Left cardiac atrium (tissue), 4 donors: ENCODE results near the gene AK4. TPM values are rescaled to one million over a fixed set of nuclear protein-coding genes. Genes with fewer than 3 reads are reported as not detected.

Experiments
- ATAC-seq, 2 donors: fragments of 200-7000 bp; cut with Tn5 transposase; one replicate each; pipeline ENCODE4 v1.9.1; 2020; ENCODE audit warnings: mild to moderate bottlenecking in 2 of 2, moderate library complexity in 2 of 2
- DNase-seq: peaks from one replicate; pipeline ENCODE4 v3.0.0-alpha.2; 2020
- intact Hi-C, 2 donors: fragments of 100-400 bp; cut with DNase I; formaldehyde crosslinking; loops; one replicate each; pipeline versions ENCODE4 v1.14.1 to v1.15.1; 2022 to 2023
- total RNA-seq, 2 donors: library from RNA; stranded (reverse); fragmentation: NEBNext Ultra II Directional; extraction: Animal tissue kit (Norgen Biotek cat#: 25700); gene quantifications; one replicate each; pipeline ENCODE4 v1.2.1, GENCODE V29; 2021
- donor health status: DM: no; HTN: yes; CAD: no.
- donor health status: DM: no; HTN: yes; CAD: no; lungs with severe emphysema.
- donor health status: DM: yes; HTN: yes; CAD: no.
- donor health status: Dilated cardiomyopathy.

The AK4 gene
- total RNA-seq, 2 donors from 2014 or later, result 79.7 to 81.3 TPM

- ATAC-seq, result peak in 1 of 2 donors; percentile 53
- no peak for DNase-seq
Measured at GRCh38 chr1:65198096-65198495, 50.1 kb downstream of the AK4 start.

DNA sequence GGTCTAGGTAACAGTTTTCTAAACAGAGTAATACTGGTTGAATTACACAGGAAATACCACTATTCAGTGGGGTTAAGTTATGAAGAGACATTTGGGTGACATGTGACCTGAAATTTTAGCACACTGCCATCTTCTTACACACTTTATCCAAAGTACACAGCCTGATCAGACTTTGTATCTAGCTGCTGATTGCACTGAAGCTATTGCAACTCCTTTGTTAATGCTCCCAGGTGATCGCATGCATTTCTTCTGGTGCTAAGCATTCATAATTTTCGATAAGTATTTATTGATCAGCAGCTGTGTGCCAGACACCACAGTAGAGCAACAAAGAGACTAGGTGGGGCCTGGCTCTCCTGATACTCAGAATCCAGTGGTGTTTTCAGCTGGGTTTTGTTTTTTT lies 52.4 kb downstream of the AK4 start:
- intact Hi-C loops, result loop anchor here (10.0 kb wide), 2 partner anchors 46 to 126 kb away; no protein-coding TSS in a partner anchor
- ATAC-seq (no peak), DNase-seq (no peak)

More at GRCh38 chr1:65198096-65198495, 50.1 kb downstream of the AK4 start:
- intact Hi-C loops, result no loop called here

GRCh38 chr1:65206836-65207235 lies 58.8 kb downstream of the AK4 start:
- ATAC-seq (no peak), DNase-seq (no peak)
- intact Hi-C loops, result loop anchor here (10.0 kb wide), 2 partner anchors 52 to 132 kb away; no protein-coding TSS in a partner anchor

- ATAC-seq (no peak), DNase-seq (no peak)
- intact Hi-C loops, result loop anchor here (10.0 kb wide), 2 partner anchors 53 to 133 kb away; no protein-coding TSS in a partner anchor
Measured at GRCh38 chr1:65207317-65207716, 59.3 kb downstream of the AK4 start.

DNA sequence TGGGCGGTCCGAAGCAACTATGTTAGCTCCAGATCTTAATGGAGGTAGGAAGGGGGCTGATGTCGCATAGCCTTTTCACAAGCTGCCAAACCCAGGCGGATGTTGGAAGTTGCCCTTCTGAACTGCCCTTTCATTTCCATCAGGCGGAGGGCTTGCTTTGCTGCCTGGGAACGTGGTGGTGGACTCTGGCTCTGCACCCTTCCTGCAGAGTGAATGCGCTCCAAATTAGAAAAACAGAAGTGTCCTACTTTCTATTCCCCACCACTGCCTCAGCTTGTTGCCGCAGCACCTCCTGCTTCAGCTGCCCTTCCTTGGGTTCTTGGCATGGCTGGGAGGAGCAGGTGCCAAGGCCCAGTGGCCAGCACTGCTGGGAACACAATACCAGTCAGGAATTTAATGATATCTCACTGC lies 60.6 kb downstream of the AK4 start:
- intact Hi-C loops, result loop anchor here (2.0 to 10.0 kb wide), 3 partner anchors 54 to 148 kb away; no protein-coding TSS in a partner anchor
- ATAC-seq, result peak in 1 of 2 donors; percentile 14
- no peak for DNase-seq

DNA sequence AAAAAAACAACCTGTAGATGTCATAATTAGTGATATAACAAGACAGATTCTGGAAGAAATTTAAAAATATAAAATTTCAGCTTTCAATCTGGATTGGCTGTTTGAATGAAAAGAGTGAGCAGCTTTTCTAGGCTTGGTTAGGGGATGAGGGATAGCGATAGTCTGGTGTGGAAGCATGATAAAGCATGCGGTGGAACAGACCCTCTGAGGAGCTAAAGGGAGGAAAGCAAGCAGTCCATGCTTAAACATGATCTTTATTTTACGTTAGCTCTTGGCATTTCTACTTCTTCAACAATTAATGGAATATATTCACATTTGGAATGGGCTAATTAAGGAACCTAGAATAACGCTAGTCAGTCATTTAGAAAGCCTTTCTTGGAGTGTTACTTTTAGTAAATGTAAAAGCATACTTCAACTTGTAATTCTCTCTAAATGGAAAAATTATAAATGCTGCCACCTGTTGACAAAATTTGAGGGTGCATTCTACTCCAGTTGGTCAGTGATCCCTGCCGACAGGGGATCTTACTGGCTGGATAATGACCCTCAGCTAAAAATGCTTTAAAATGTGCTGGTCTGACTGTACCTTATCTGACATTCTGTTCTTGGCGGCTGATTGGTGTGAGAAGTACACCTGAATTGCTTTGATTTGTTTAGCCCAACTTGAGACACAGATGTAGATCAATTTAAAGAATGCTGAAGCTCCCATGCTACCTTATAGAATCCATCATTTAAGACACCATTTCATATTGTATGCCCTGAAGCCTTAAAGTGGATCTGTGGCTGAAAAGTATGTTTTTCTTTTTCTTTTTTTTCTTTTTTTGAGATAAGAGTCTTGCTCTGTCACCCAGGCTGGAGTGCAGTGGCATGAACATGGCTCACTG lies 61.2 kb downstream of the AK4 start:
- DNase-seq (no peak), ATAC-seq (peak; percentile 68 to 71)

GRCh38 chr1:65210325-65210724 lies 62.3 kb downstream of the AK4 start:
- intact Hi-C loops, result no loop called here
- no peak for ATAC-seq
- DNase-seq, result no peak

More for the DNA sequence above, 61.2 kb downstream of the AK4 start:
- intact Hi-C loops, result loop anchor here (2.0 to 10.0 kb wide), 3 partner anchors 54 to 148 kb away; no protein-coding TSS in a partner anchor

- DNase-seq (no peak), ATAC-seq (no peak)
- intact Hi-C loops, result no loop called here
Measured at GRCh38 chr1:65211331-65211730, 63.3 kb downstream of the AK4 start.

DNA sequence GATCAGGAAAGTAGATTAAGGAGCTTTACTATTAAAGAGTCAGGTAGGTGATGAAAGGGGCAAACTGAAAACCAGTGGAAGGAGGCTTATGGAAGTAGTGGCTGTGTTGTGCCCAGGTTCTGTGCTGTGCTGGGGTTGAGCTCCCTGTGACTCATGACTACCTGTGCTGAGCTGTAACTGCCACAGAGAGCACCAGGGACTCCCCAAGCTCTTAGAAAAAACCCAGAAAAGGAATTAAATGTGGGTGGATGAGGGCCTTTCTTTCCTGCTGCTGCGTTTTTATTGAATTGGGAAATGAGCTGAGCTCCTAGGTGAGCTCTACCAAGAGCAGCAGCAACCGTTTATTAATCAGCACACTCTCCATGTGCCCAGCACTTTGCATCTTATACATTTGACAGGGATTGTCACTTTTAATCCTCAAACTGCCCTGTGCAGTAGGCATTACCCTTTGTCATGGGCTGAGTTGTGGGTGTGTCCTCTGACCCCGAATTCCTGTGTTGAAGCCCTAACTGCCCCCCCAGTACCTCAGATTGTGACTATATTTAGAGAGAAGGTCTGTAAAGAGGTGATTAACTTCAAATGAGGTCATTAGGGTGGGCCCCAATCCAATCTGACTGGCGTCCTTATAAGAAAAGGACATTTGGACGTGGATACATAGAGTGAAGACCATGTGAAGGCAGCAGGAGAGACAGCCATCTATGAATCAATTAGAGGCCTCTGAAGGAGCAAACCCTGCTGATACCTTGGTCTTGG lies 65.4 kb downstream of the AK4 start:
- no peak for DNase-seq
- intact Hi-C loops, result no loop called here
- no peak for ATAC-seq

- no peak for DNase-seq
- intact Hi-C loops, result no loop called here
- ATAC-seq, result no peak
Measured at GRCh38 chr1:65214340-65215027, 66.5 kb downstream of the AK4 start.

- intact Hi-C loops, result no loop called here
Measured at GRCh38 chr1:65216989-65217388, 69.0 kb downstream of the AK4 start.

GRCh38 chr1:65221638-65222339 lies 73.8 kb downstream of the AK4 start:
- DNase-seq (no peak), ATAC-seq (no peak)
- intact Hi-C loops, result no loop called here

More at GRCh38 chr1:65216989-65217388, 69.0 kb downstream of the AK4 start:
- DNase-seq (no peak), ATAC-seq (no peak)

DNA sequence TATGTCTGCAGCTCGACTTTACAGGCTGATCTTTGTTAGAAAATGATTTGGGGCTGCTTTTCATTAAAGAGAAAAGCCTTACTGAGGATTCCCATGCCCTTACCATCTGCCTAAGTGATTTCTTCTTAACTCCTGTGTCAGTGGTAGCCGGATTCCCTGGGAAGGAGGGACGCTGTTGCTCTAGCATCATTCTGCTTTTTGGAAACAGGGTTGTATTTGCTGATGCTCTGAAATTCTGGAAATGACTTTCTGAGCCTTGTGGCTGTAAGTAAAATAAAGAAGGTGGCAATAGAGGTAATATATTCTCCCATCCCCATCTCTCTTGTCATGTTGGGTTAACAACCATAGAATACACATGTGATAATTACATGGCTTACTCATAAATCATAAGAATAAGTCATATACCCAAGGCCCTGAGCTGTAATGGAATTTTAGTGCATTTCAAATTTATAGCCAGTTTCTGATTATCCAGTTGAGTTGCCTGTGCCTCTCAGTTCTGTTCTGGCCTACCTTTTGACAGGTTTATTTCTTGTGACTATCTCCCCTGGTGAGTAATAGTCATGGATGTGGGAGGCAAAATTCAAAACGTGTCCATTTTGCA lies 74.4 kb downstream of the AK4 start:
- intact Hi-C loops, result no loop called here
- DNase-seq (no peak), ATAC-seq (no peak)

DNA sequence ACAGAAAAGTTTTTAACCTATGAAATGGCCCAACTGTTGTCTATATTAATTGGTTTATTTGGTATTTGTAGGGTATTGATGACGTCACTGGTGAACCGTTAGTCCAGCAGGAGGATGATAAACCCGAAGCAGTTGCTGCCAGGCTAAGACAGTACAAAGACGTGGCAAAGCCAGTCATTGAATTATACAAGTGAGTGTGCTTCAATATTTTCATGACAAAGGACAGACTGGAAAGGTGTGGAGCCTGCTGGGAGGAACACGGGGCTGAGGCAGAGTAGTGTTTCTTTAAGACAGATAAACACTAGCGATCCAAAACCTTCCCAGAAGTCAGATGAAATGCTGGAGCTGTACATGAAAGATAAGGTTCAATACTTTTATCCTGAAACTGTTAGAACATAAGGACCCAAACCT lies 76.7 kb downstream of the AK4 start:
- intact Hi-C loops, result no loop called here
- DNase-seq (no peak), ATAC-seq (no peak)

DNA sequence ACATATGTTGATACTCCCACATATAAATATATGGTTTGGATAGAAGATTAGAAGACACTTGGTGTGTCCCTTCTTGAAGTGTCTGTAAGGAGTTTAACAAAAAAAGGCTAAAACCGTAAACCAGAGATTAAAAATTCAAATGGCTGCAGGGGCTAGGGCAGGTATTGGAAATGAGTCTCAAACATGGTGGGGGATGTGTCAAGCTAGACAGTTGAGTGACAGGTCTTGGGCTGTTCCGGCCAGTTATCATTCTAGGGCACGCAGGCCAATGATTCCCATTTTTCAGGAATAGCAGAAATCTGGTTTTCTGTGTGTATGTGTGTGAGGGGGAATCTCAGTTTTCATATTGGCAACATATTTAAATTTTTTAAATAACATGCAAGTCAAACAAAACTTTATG lies 77.2 kb downstream of the AK4 start:
- DNase-seq, result no peak
- intact Hi-C loops, result no loop called here
- ATAC-seq, result no peak

- ATAC-seq (no peak), DNase-seq (no peak)
- intact Hi-C loops, result no loop called here
Measured at GRCh38 chr1:65229201-65229600, 81.2 kb downstream of the AK4 start.

- no peak for ATAC-seq
- no peak for DNase-seq
- intact Hi-C loops, result no loop called here
Measured at GRCh38 chr1:65229754-65230339, 81.8 kb downstream of the AK4 start.
